Effector CD8-positive, alpha-beta T cell (primary cell): ENCODE data around the gene FASTKD1.

Experiments
- DNase-seq: peaks from one replicate; lab custom pipeline; 2025; lab: John Stamatoyannopoulos, UW

The FASTKD1 gene

GRCh38 chr2:169509298-169509885 is 64.3 kb downstream of the FASTKD1 start, which contains the start of gene KLHL41:
KLHL41 (plus strand) TSS chr2:169509702; CDS start chr2:169509779, 77 bp downstream.
- DNase-seq = no peak

- DNase-seq = no peak
Observed at GRCh38 chr2:169507698-169508097, 66.0 kb downstream of the FASTKD1 start.

- DNase-seq = no peak
Observed at GRCh38 chr2:169504651-169505050, 69.0 kb downstream of the FASTKD1 start.

DNA sequence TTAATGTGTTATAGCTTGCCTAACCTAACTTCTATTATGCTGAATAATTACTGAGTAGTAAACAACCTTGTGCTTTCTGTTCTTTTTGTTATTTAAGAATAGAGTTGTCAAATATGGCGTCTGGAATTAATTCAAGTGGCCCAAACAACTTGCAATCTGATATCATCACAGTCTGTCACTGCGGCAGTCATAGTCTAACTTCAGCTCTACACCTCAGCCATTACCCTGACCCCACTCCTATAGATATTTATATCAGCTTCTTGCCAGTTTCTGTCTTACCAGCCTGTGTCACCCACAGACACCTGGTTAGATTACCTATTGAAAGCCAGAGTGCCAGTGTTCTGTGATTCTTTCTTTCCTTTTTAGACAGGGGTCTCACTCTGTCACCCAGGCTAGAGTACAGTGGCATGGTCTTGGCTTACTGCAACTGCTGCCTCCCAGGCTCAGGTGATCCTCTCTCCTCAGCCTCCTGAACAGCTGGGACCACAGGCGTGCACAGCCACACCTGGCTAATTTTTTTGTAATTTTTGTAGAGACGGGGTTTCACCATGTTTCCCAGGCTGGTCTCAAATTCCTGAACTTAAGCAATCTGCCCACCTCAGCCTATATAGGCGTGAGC is 78.2 kb downstream of the FASTKD1 start:
- no peak for DNase-seq

DNA sequence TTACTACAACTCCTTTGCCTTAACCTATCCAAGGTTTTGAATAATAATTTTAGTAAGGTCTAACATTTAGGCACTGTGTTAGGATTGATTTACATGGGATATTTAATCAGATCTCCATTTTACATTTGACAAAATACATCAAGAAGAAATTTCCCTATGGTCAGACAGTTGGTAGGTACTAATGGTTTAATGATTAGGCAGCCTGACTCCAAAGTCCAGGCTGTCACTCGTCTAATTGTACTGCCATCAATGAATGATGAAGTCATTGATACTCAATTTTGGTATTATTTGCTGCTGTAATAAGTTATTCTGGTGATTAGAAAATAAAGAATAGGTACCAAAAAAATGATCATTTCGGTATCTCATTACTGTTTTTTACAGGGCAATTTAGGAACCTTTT is 80.3 kb downstream of the FASTKD1 start:
- DNase-seq = no peak

DNA sequence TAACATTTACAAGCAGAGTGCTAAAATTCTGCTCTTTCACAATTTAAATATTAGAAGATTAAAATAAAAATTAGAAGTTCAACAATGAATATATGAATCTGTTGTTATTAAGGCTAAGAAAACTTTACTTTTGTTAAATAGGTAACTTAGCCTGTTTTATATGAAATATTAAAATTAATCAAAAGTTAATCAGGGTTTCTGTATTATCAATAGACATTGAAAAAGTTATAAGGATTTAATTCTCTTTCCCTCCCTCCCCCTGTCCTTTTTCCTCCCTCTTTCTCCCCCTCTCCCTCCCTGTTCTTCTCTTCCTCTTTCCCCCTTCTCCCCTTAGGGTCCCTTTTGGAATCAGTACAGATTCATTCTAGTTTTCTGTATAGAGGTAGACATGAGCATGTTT is 82.3 kb downstream of the FASTKD1 start:
- no peak for DNase-seq

- no peak for DNase-seq
Observed at GRCh38 chr2:169490834-169491233, 82.8 kb downstream of the FASTKD1 start.

GRCh38 chr2:169486487-169486886 is 87.2 kb downstream of the FASTKD1 start:
- DNase-seq = no peak

- no peak for DNase-seq
Observed at GRCh38 chr2:169485650-169486138, 88.0 kb downstream of the FASTKD1 start.

DNA sequence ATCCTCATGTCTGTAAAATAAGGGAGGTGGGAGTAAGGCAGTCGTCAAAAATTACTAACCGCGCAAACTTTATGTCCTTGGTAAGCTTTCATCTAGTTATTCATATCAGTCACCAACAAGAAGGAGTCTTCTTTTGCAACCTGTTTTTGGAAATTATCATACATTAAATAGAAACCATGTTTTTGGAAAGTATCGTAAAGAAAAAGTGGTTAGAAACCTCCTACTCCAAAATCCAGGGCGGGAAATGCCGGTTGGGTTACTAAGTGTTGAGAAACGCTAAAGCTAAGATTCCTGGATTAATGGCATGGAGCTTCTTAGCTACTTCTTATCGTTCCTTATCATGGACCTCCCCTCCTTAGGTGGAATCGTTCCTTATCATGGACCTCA is 93.6 kb downstream of the FASTKD1 start:
- DNase-seq = no peak
